SK-N-SH (cell line): ENCODE results near the gene MAP2K5.
A peak's percentile ranks its signal among the peaks of the same experiment; 100 is the strongest.

Experiments
- CTCF ChIP-seq: fragments of 200-600 bp; sonication (generic); IDR thresholded peaks from 2 replicates; pipeline ENCODE4 v1.6.1; 2017; ENCODE audit warnings: antibody characterized with exemption, mild to moderate bottlenecking, moderate library complexity
- ELF1 ChIP-seq: IDR thresholded peaks from 2 replicates; pipeline ENCODE4 v1.4.0; 2012
- FOXM1 ChIP-seq: IDR thresholded peaks from 2 replicates; pipeline ENCODE4 v1.4.0; 2012; ENCODE audit warnings: low read depth, mild to moderate bottlenecking
- MXI1 ChIP-seq: IDR thresholded peaks from 2 replicates; pipeline ENCODE4 v1.6.1; 2012; ENCODE audit warnings: mild to moderate bottlenecking, low read depth, low read length, improper control_type of control experiment
- POLR2AphosphoS5 ChIP-seq: IDR thresholded peaks from 2 replicates; pipeline ENCODE4 v1.6.1; 2012; ENCODE audit warnings: low read depth, low read length

- TF ChIP-seq FOXM1 (no peak), CTCF (no peak), MXI1 (peak; percentile 83), POLR2AphosphoS5 (no peak), ELF1 (no peak)
Observed at GRCh38 chr15:67771189-67771800, 228.8 kb downstream of the MAP2K5 start.
